GM19372 (cell line): ENCODE data around the gene LRRTM2.
"Not testable (repeated sequence)": the region's sequence is repeated elsewhere in the genome, so short reads cannot be mapped to it uniquely, and the experiment has no call there.

ENCODE experiments used
- ATAC-seq: cut with Tn5 transposase; IDR thresholded peaks from one replicate; pipeline ENCODE4 v1.9.1; 2021; ENCODE audit warnings: mild to moderate bottlenecking, low read depth, moderate library complexity; ENCODE audit not compliant: unreplicated experiment

The LRRTM2 gene

DNA sequence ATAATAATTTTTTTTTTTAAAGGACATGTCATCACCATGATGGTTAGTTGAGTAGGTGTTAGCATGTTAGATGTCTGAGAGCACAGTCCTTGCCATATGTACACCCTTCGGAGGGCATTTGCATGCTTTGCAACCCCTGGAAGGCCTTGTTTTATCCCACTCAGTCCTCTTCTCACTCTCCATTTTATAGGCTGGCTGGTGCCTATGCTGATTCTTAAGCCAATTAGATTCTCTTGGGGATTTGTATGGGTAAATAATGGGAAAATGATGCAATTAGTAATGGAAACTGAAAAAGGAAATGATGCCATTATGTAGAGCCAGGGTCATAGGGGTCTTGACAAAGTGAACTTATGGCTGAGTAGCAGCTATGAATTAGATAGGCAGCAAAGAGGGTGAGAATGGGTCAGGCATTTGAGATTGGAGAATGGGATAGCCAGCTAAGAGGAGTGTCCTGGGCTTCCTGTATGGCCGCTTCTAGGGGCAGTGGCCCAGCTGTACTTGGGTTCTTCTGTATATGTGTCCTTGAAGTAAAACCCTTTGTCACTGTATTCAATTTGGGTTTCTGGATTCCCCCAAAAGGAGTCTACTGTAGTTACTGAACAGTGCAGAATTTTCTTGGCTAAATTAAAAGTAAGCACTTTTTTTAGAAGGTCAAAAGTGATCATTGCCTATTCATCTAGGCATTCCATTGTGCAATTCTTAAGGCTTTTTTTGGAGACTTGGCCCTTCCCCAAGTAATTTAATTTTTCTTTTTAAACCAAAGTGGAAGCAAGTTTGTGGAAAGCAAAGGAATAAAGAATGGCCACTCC, 31.6 kb downstream of the LRRTM2 start:
- no peak for ATAC-seq

- no peak for ATAC-seq
These were observed 33.6 kb downstream of the LRRTM2 start for GRCh38 chr5:138841531-138841930.

DNA sequence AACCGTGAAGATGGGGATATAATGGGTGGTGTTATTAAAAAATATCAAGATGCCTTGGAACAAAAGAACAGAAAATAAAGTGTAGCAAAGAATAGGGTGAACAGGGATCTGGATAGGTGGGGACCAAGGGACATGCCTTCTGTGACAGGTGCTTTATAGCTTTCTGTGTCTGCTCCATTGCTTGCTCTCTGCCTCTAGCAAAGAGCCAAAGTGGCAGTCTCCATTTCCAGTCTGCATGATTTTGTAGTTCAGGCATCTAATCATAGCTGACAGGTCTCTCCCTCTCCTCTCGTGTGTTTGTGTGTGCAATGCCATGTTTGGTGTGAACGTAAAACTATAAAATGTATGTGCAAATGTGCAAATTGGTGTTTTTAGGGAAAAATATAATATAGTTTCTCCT, 35.0 kb downstream of the LRRTM2 start:
- no peak for ATAC-seq

GRCh38 chr5:138837160-138837559, 38.0 kb downstream of the LRRTM2 start:
- no peak for ATAC-seq

DNA sequence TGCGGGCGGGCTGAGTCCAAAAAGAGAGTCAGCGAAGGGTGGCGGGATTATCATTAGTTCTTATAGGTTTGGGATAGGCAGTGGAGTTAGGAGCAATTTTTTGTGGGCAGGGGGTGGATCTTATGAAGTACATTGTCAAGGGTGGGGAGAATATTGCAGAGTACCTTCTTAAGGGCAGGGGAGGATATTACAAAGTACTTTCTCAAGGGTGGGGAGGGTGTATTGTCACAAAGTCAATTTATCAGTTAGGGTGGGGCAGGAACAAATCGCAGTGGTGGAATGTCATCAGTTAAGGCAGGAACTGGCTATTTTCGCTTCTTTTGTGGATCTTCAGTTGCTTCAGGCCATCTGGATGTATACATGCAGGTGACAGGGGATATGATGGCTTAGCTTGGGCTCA, 40.3 kb downstream of the LRRTM2 start:
- ATAC-seq = not testable (repeated sequence)

DNA sequence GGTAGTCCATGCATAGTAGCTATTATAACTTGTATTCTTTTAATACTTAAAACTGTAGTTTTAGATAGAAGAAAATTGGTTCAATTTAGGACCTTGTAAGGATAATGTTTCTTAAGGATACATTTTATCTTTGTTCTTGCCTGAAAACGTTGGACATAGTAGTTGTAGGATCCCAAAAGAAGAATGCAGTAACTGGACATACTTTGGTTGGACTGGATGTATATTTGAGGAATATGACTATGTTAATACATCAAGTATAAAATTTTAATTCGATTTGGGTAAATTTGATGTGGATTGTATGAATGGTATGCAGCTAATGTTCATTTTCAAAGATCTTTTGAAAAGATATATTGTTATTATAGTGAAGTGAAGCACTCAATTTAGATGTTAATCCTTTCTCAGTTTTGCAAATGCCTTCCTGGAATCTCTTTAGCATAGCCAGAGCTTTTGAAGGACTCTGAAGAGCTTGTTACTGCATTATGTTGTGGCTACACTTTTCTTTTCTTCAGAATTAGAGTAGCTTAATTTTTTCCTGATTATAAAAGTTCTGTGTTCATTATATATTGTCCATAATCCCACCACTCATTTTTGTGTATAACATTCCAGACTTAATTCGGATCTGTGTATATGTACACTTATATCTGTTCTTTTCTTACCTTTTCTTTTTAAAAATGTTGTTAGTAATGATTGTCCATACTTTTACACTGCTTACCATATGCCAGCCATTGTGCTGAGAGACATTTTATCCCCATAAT, 41.2 kb downstream of the LRRTM2 start:
- no peak for ATAC-seq

DNA sequence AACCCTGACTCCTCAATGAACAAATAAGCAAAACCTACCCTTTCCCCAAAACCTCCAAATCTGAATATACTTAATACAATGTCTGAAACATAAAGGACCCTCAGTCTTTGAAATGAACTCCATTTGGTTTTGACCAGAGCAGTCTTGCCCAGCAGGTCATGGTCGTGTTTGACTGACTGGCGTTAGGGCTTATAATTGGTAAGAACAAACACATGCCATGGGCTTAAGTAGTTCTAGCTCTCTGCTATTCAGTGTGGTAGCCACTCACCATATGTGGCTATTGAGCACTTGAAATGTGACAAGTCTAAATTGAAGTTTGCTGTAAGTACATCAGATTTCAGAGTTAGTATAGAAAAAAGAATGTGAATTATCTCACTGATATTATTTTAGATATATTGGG, 42.1 kb downstream of the LRRTM2 start:
- ATAC-seq = no peak

DNA sequence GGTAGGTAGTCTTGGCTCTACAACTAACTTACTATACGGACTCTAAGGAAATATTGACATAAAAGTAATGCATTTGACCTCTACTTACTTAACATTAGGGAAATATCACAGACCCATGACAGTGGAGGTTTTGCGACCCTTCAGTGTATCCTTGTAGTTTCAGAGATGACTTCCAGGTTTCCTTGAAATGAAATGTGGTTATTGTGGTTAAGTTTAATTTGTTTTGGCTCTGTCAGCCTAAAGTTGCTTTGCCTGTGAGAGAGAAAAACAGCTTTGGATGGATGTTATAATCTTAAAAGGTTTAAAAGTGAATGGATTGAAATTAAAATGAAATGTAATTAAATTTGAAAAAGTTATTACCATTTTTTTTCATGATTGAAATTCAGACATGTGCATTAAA, 42.9 kb downstream of the LRRTM2 start:
- ATAC-seq = no peak

GRCh38 chr5:138831703-138832102, 43.4 kb downstream of the LRRTM2 start:
- no peak for ATAC-seq

GRCh38 chr5:138829341-138829740, 45.8 kb downstream of the LRRTM2 start:
- ATAC-seq = no peak

- no peak for ATAC-seq
These were observed 46.6 kb downstream of the LRRTM2 start for GRCh38 chr5:138828556-138828955.

DNA sequence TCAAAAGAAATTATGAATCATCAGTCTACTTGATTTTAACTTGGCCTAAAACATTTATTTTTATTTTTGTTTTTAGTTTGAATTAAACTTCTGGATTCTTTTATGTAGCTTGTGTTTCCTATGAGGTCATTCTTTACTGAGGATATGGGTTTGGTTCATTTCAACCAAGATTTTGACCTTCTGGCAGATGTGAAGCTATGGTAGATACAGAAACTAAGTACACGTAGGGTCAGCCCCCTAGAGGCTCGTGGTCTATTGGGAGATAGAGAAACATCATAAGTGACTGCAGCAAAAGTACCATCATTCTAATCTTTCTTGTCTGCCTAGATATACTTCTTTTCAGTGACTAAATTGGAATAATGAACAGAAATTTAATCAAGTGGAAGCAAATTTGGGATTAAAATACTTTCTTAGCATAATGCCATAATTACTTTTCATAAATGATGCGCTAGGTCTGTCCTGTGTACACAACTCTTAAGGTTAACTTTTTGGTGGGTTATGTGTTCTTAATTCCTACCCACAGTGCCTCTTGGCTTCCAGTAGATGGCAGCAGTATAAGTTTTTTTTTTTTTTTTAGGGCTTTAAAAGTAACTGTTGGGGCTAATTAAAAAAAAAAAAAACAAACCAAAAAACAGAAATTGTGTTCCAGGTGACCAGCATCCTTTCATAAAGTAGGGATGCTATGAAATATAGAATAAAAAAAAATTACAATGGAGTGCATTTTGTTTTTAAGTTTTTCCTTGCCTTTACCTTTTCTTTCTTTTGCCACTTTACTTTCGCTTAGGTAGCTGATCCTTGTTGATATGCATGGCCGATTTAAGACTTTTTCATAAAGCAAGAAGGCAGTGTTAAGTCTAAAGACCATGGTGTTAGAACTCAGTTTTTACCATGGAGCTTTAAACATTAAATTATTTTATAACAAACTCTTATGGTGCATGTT, 49.9 kb downstream of the LRRTM2 start:
- no peak for ATAC-seq

DNA sequence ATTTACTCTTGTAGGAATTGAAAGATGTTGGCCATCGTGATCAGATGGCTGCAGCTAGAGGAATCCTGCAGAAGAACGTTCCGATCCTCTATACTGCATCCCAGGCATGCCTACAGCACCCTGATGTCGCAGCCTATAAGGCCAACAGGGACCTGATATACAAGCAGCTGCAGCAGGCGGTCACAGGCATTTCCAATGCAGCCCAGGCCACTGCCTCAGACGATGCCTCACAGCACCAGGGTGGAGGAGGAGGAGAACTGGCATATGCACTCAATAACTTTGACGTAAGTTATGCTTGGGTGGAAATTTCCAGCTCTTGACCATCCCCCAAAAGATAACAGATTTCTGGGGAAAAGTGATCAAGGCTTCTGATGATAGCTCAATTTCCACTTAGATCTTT, 50.6 kb downstream of the LRRTM2 start:
- no peak for ATAC-seq

GRCh38 chr5:138820695-138821094, 54.4 kb downstream of the LRRTM2 start:
- ATAC-seq = no peak

DNA sequence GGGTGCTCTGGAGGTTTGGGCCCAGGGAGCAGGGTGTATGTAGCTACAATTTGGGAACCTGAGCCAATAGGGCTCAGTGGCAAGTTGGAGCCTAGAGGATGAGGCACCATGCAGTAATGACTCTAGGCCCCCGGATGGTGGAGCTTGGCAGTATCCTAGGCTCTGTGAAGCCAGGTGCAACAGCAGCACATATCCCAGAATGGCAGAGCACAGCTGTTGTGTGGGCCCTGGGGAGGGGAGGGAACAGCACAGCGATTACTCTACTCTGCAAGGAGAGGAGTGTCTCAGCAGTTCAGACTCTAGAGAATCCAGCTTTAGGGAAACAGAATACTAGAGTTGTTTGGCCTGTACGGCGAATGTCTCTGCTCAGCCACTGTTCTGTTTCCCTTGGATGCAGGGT, 56.1 kb downstream of the LRRTM2 start:
- ATAC-seq = no peak
